Activated CD4-positive, alpha-beta T cell treated with anti-CD3 and anti-CD28 coated beads for 24 hours (primary cell): Measurements from ENCODE around the gene SFI1.
"Not testable (repeated sequence)": the region's sequence is repeated elsewhere in the genome, so short reads cannot be mapped to it uniquely, and the experiment has no call there.

ENCODE experiments used
- DNase-seq, 2 donors: peaks; one replicate each; pipeline ENCODE4 v3.0.0-alpha.2; 2020; ENCODE audit warnings: low read depth in 2 of 2

Gene SFI1

DNA sequence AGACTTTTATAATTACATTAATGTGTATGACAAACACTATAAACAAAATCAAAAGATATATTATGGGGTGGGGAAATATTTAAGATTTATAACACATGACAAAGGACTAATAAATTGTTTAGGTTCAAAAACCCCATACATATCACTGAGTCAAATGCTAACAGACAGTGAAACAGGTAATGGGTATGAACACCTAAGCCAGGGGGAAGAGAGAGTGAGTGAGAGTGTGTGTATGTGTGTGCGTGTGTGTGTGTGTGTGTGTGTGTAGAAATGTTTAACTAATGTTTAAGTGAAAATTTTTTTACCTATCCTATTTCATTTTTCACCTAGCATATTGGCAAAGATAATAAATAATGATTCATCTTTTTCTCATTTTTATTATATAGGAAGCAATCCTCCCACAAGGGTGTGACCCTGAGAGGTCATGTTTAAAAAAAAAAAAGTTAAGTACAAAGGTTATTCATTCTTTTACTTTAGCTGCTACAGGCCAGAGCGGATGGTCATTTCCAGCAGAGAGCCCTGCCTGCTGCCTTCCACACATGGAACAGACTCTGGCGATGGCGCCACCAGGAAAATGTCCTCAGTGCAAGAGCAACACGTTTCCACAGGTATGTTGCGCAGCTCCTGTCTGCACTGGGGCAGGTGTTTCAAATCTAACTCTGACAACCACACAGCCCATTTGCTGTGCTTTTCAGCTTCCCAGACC lies 92.8 kb downstream of the SFI1 start:
- no peak for DNase-seq

DNA sequence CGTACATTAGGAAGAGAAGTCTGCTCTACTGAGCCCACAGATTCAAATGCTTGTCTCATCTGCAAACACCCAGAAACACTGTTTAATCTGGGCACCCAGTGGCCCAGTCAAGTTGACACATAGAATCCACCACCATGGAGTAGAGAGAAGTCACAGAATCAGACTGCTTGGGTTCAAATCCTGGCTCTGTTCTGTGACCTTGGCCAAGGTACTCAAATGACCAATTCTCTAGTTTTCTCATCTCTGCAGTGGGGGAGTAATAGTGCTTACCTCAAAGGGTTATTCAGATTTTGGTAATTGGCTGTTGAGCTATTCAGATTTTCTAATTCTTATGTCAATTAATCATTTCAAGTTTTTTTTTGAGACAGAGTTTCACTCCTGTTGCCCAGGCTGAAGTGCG lies 93.8 kb downstream of the SFI1 start:
- not testable (repeated sequence) for DNase-seq

DNA sequence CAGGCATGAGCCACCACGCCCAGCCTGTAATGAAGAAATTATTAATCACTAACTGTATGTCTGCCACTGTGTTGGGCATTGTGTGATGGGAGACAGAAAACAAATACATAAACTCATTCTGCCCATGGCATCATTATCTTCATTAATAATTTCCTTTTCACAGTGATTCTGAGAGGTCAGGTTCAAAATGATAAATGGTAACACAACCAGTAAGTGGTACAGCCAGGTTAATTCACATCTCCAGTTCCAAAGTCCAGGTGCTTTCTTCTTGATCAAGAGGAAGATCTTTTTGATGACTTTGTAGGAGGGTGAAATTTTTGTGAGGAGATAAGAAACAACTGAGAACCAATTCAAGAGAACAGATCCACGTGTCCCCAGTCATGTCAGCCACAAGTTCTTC lies 98.9 kb downstream of the SFI1 start:
- no peak for DNase-seq

DNA sequence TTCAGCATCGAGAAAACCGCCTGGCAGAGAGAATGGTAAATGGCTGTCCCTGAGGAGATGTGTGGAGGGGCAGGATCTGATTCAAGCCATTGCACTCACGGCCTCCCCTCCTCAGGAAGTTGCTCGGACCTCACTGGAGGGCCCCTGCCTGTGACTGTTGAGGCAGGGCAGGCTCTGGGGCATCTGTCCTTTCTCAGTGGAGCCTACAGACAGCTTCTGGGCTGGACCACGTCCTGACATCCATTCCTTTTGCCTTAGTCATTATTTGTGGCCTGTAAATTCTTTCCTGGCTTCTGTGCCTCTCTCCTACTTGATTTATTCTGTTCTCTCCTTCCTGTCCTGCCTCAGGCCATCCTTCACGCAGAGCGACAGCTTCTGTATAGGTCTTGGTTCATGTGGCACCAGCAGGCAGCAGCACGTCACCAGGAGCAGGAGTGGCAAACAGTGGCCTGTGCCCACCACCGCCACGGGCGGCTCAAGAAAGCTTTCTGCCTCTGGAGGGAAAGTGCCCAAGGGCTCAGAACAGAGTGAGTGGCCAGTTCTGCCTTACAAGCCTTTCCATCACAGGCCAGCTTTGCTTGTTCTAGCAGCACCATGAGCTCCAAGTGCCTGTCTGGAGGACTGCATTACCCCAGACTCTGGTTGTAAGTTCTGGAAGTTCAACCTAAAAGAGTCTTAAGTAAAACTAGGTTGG lies 106.1 kb downstream of the SFI1 start:
- DNase-seq: no peak

DNA sequence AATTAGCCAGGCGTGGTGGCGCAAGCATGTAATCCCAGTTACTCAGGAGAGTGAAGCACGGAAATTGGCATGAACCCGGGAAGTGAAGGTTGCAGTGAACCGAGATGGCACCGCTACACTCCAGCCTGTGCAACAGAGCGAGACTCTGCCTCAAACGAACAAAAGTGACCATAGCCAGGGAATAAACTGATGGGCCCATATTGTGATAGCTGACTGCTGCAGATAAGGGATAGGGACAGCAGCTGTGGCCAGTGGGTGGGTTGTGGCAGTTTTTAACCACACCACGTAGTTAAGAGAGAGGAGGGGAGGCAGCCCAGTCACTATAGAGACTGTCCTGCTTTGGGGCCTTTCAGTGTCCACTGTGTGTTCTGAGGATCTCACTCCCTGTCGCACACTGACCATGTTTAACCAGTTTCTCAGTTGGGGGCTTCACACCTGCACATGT lies 106.8 kb downstream of the SFI1 start:
- DNase-seq: no peak

DNA sequence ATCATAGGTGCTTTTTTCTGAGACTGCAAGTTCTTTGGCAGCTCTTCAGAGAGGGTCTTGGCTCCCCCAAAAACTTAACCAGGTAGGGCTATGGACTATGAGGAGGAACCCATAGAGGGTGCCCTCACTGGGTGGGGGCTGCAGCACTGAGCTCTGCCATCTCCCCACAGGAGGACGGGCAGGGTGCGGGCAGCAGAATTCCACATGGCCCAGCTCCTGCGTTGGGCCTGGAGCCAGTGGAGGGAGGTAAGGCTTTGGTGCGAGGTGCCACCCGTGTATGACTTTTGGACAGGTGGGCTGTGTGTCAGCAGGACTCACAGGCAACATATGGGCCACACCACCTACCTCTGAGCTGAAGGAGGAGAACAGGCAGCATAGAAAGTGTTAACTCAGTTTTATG lies 107.2 kb downstream of the SFI1 start:
- DNase-seq: no peak

DNA sequence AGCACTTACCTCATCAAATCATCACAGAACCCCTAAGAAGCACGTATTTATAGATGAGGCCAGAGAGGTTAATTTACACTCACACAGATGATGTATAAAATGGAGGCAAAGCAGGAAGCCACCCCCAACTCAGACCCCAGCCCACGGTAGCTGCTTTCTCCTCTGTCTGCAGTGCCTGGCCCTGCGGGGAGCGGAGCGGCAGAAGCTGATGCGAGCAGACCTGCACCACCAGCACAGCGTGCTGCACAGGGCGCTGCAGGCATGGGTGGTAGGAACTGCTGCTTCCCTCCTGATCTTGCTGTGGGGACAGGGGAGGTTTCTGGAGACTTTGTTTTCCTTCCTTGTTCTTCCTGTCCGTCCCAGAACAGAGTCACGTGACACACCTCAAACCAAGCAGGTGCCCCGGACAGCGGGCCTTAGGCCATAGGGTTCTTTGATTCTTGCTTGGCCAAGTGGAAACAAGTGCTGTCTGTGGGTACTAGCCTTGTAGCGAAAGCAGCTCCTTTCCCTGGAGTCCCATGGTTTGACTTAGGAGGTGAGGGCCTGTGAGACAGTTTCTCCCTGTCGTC lies 107.9 kb downstream of the SFI1 start:
- no peak for DNase-seq

DNA sequence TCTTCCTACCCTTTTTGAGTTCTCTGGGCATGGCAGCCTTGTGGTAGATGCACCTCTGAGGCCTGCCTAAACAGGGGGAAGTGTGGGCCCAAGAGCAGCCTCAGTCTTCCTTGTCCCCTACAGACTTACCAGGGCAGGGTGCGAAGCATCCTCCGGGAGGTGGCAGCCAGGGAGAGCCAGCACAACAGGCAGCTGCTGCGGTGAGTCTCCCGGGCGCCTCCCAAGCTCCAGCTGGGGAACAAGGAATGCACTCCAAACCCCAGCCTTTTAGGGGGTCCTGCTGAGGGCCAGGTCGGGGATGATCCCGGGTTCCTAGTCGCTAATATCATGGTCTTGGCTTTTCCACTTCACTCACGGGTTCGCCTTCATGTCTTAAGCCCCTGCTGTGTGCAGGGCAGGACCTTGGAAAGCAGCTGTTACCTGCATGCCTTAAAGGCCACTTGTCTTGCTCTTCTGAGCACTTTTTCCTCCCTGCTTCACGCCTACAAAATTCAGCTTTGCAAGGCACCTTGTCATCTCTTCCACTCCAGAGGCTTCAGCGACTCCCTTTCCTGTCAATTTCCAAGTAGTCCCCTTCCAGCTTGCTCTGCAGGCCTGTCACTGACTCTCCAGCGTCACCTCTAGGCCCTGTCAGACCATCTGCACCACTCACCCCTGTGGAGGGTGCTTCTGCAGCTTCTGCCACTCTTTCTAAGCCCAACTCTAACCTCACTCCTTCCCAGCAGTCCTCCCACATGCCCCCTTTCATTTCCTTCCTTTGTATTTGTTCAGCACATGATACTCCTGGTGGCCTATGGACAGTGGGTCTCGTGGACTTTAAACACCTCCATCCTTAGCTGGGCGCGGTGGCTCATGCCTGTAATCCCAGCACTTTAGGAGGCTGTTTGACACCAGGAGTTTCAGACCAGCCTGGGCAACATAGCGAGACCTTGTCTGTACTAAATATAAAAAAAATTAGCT lies 108.7 kb downstream of the SFI1 start:
- DNase-seq: no peak

DNA sequence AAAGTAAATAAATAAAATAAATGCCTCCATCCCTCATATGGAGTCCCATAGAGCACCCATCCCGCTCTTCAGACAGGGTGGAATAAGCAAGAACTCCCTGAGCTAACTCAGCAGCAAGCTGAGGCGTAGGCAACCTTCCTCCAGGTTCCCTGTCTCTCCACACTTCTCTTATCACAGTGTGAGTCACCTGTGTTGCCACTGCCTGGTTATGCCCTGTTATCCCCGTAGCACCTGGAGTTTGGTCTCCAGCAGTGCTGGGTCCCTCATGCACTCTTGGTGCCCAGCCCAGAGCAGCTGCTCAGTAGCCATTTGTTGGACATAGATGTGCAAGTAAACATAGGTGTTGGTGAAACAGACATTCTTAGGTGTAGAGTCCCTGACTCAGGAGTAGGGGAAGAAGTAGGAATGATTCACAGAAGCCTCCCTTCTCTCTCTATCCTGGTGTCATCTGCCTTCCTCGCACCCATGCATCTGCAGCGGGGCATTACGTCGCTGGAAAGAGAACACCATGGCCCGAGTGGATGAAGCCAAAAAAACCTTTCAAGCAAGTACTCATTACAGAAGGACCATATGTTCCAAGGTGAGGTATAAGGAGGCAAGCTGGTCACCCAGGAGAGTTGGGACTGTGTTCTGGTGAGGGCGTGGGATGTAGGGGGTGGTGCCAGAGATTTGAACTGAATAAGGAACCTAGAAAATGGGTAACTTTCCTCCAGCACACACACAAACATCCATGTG lies 109.7 kb downstream of the SFI1 start:
- DNase-seq: no peak

DNA sequence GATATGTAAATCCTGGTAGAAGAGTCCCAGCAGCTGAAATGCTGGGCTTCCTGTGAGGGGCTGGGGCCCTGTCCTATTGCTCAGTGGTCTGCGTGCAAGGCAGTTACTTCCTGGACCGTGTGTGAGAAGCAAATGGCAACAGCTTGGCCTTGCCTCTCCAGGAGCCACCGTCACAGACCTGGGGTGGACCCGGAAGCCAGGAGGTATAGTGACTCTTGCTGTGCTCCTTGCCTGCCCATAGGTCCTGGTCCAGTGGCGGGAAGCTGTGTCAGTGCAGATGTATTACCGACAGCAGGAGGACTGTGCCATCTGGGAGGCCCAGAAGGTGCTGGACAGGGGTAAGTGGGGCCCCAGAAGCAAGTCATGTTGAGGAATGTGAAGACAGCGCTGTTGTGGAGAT lies 111.4 kb downstream of the SFI1 start:
- no peak for DNase-seq

DNA sequence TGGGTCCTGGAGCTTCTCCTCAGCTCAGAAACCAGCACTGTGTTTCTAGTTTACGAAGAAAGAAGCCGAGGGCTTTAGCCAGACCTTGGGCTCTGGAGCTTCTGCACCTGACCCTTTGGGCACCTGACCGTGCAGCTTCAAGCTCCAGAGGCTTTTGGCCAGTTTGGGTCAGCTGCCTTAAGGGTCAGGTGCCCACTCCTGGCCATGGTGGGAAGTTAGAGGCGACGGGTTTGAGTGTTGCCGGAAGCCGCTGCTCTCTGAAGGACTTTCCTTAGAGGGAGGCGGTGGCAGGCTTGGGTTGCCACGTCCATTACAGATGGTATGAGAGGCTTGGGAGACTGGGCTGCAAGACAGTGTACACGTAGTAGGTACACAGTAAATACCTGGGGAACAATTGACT lies 113.4 kb downstream of the SFI1 start:
- no peak for DNase-seq

DNA sequence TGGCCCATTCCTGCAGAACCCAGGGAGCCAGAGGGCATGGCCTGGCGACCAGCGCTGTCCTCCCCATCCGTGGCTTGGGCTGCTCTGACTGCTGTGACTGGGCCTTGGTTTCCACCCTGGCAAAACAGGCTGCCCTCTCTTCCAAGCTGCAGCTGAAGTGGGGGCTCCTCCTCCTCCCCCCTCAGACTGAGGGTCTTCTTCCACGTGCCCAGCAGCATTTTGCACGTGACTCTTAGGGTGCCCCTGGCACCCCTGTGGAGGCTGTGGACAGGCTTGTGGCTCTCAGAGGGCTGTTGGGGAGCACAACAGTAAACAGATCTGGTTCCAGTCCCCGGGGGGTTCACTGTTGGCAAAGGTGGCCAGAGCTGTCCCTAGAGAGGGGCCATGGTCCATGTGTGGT lies 114.3 kb downstream of the SFI1 start:
- DNase-seq: no peak

DNA sequence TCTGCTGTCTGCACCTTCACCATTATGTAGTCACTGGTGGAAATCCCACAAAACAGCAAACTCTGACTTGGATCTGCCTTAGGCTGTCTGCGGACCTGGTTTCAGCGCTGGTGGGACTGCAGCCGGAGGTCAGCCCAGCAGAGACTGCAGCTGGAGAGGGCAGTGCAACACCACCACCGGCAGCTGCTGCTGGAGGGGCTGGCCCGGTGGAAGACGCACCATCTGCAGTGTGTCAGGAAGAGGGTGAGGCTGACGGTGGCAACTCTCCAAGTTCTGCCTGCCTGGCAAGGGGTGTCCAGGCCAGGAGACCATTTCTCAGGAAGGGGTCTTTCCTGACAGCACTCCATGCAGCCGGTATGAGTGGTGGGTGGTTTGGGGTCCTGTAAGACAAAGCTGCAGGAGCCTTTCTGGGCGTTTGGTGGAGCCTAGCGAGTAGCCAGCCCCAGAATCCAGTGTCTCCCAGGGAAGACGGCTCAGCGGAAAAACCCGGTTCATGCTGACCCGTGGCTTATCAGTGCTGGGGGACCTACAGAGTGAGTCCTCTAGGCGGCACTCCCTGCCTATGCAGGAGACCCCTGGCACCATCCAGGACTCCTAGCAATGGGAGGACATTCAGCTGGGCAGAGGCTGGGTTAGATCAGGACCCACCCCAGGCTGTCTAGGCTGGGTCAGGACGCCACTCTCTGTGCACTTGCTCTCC lies 114.9 kb downstream of the SFI1 start:
- no peak for DNase-seq

DNA sequence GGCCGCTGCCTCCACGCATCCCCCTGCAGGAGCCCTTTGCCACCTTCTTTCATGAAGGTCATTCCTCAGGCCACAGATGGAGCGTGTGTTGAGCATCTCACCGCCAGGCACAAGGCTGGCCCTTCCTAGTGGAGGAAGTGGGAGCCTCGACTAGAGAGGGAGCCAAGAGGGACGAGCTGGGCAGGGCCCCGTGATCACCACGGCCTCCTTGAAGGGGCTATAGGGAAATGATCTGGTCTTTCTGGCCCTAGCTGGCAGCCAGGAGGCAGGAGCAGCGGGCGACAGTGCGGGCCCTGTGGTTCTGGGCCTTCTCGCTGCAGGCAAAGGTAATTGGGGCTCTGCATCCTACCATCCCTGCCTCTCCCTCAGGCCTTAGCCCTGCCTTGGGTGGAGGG lies 116.6 kb downstream of the SFI1 start:
- DNase-seq: no peak

DNA sequence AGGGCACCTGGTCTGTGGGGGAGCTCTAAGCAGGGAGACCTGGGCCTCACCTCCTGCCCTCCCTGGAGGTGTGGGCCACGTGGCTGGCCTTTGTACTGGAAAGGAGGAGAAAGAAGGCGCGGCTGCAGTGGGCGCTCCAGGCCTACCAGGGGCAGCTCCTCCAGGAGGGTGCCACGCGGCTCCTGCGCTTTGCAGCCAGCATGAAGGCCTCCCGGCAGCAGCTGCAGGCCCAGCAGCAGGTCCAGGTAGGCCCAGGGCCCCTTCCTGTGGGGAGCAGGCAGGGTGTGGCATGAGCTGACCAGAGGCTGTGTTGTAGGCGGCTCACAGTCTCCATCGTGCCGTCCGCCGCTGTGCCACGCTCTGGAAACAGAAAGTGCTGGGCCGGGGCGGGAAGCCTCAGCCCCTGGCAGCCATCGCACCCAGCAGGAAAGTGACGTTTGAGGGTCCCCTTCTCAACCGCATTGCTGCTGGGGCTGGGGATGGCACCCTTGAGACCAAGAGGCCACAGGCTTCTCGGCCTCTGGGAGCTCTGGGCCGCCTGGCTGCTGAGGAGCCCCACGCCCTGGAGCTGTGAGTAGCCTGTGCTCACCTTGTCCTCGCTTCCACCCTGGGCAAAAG lies 117.1 kb downstream of the SFI1 start:
- DNase-seq: no peak

DNA sequence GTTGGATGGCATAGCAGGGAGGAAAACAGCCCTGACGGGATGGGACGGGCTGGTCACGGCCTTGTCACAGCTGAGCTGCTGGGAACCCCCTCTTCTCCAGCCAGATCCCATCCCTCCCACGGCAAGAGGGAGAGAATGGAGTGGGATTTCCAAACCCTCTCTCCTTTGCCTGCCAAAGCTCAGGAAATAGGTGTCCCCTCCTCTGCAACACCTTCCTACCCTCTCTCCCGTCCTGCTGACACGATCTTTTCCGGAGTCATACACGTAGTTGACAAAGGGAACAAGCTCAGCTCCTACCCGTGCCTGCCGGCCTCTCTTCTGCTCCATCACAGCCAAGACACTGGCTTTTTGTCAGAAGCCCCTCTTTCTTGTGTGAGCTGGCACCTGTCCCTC lies 117.6 kb downstream of the SFI1 start:
- no peak for DNase-seq

DNA sequence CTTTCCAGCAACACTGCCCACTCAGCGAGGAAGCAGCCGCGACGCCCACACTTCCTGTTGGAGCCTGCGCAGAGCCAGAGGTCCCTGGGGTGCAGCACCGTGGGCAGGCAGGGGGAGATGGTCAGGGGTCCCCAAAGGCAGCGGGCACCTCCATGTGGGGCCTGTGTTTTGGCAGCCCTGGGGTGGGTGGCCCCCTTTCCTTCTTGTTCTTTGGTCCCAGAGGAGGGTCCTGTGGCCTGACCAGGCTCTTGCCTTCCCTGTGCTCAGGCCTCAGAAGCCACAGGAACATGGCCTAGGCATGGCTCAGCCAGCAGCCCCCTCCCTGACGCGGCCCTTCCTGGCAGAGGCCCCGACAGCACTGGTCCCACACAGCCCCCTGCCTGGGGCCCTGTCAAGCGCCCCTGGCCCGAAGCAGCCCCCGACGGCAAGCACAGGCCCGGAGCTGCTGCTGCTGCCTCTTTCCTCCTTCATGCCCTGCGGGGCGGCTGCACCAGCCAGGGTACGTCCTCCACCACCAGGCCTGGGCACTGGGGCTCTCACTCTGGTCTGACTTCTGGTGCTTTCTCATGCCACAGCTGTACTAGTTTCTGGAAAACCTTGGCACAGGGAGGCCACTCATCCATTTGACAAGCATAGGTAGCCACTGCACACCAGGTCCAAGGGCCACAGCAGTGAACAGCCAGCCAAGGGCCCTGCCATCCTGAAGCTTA lies 118.6 kb downstream of the SFI1 start:
- no peak for DNase-seq

DNA sequence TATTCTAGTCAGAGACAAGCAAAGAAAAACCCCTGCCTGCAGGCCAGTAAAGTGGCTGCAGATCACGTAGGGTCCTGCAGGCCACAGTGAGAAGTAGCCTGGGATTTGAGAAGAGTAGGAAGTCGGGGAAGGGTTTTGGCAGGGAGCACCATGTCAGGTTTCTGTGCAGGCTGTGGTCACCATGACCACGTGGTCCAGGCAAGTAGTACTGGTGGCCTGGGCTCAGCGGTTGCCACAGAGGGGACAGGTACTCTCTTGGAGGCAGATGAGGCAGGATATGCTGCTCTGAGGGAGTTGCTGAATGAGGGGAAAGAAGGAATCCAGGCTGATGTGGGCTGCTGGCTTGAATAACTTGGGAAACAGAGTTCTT lies 119.1 kb downstream of the SFI1 start:
- DNase-seq: no peak

DNA sequence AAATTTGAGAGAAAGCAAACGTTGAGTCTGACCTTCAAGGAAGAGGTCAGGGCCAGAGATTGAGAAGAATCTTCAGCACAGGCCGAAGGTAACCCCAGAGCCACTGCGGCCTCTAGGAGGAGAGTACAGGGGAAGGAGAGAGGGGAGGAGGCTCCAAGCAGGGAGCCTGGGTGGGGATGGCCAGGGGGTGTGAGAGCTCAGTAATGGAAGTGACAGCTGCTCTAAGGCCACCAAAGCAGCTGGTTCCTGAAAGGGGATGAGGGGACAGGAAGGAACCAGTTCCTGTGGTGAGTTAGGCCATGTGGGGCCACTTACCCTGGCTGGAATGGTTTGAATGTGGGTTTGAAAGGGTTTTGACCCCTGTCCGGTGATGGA lies 119.6 kb downstream of the SFI1 start:
- DNase-seq: no peak
